Smooth muscle cell (in vitro differentiated cells): ENCODE data around the gene COL4A2. TPM values are rescaled to one million over a fixed set of nuclear protein-coding genes. Genes with fewer than 3 reads are reported as not detected.
"Not testable (repeated sequence)": the region's sequence is repeated elsewhere in the genome, so short reads cannot be mapped to it uniquely, and the experiment has no call there.

ENCODE experiments used
- DNase-seq: peaks from one replicate; lab custom pipeline; 2025; ENCODE audit not compliant: unreplicated experiment; lab: John Stamatoyannopoulos, UW
- H2AFZ ChIP-seq: fragments of 200-600 bp; sonication (generic); 2 replicates; pipeline ENCODE4 v1.6.0; 2016; ENCODE audit warnings: antibody characterized with exemption, low read depth, mild to moderate bottlenecking
- H3F3A ChIP-seq: fragments of 200-600 bp; sonication (generic); 2 replicates; pipeline ENCODE4 v1.6.0; 2017; ENCODE audit warnings: antibody characterized with exemption, low read depth
- H3K27ac ChIP-seq: fragments of 200-600 bp; sonication (generic); 2 replicates; pipeline ENCODE4 v1.5.1; 2016; ENCODE audit warnings: low read depth, mild to moderate bottlenecking
- H3K27me3 ChIP-seq: fragments of 200-600 bp; sonication (generic); 2 replicates; pipeline ENCODE4 v1.6.1; 2016; ENCODE audit warnings: low read depth, mild to moderate bottlenecking
- H3K36me3 ChIP-seq: fragments of 200-600 bp; sonication (generic); 2 replicates; pipeline ENCODE4 v1.5.1; 2016; ENCODE audit warnings: low read depth
- H3K4me1 ChIP-seq: fragments of 200-600 bp; sonication (generic); 2 replicates; pipeline ENCODE4 v1.5.1; 2016; ENCODE audit warnings: low read depth
- H3K4me2 ChIP-seq: fragments of 200-600 bp; sonication (generic); 2 replicates; pipeline ENCODE4 v1.6.0; 2016; ENCODE audit warnings: mild to moderate bottlenecking
- H3K4me3 ChIP-seq: fragments of 200-600 bp; sonication (generic); 2 replicates; pipeline ENCODE4 v1.5.1; 2016; ENCODE audit warnings: mild to moderate bottlenecking
- H3K79me2 ChIP-seq: fragments of 200-600 bp; sonication (generic); 2 replicates; pipeline ENCODE4 v1.6.0; 2016; ENCODE audit warnings: low read depth, mild to moderate bottlenecking
- H3K9ac ChIP-seq: fragments of 200-600 bp; sonication (generic); 2 replicates; pipeline ENCODE4 v1.6.0; 2016; ENCODE audit warnings: low read depth
- H3K9me3 ChIP-seq: fragments of 200-600 bp; sonication (generic); replicated peaks from 2 replicates; pipeline ENCODE4 v1.5.1; 2016; ENCODE audit warnings: low read depth
- H4K20me1 ChIP-seq: fragments of 200-600 bp; sonication (generic); 2 replicates; pipeline ENCODE4 v1.6.0; 2016; ENCODE audit warnings: low read depth
- CTCF ChIP-seq: fragments of 200-600 bp; sonication (generic); IDR thresholded peaks from 2 replicates; pipeline ENCODE4 v1.5.1; 2017; ENCODE audit warnings: borderline replicate concordance, mild to moderate bottlenecking, antibody characterized with exemption; ENCODE audit not compliant: insufficient read depth, poor library complexity, severe bottlenecking
- WGBS: methylation state at CpG from one replicate; pipeline ENCODE4 v1.1.7; 2016; ENCODE audit warnings: low lambda C conversion rate; 5-methylcytosine and 5-hydroxymethylcytosine counted together
- polyA plus RNA-seq: library from polyadenylated mRNA; unstranded; fragments of >200 nt; fragmentation: Nextera tagmentation; extraction: Ambion mirVana; gene quantifications from 2 replicates; pipeline ENCODE4 v1.2.1, GENCODE V29; 2016
- total RNA-seq: library from RNA; depleted of rRNA; stranded (reverse); fragments of >200 nt; gene quantifications from 2 replicates; pipeline ENCODE4 v1.2.3, GENCODE V29; 2014

Gene COL4A2
- total and polyA plus RNA-seq, 2 experiments from 2014 or later: 1,456 to 2,786 TPM

GRCh38 chr13:110310541-110311442 lies 3.7 kb downstream of the COL4A2 start:
- Histone ChIP-seq H3K9me3 (no peaks in the 10 kb centered on the region), H3K27me3 (no peaks in the 10 kb centered on the region), H3K4me3 (peak overlapping the region; percentile 93), H3K4me2 (peak overlapping the region; percentile 97), H4K20me1 (peaks cover 94% of the 10 kb centered on the region), H3K79me2 (peaks cover 96% of the 10 kb centered on the region), H3K9ac (peak overlapping the region; percentile 90), H3K27ac (peak overlapping the region; percentile 94), H3F3A (peaks cover 66% of the 10 kb centered on the region), H2AFZ (no peak overlapping the region), H3K4me1 (peaks cover 33% of the 10 kb centered on the region), H3K36me3 (no peaks in the 10 kb centered on the region)
- WGBS: 50% methylated on average over 14 of the region's 14 CpGs
- TF ChIP-seq CTCF: no peak
- DNase-seq: no peak

- H3K4me1 ChIP-seq: peaks cover 28% of the 10 kb centered on the region
- peaks cover 71% of the 10 kb centered on the region for H3F3A ChIP-seq
- H3K4me2 ChIP-seq: peak overlapping the region; percentile 97
- DNase-seq: no peak
- peak overlapping the region; percentile 94 for H3K27ac ChIP-seq
- H3K9ac ChIP-seq: peak overlapping the region; percentile 90
- WGBS: 38% methylated on average over 30 of the region's 30 CpGs
- H4K20me1 ChIP-seq: peaks cover 94% of the 10 kb centered on the region
- TF ChIP-seq CTCF: no peak
- no peaks in the 10 kb centered on the region for H3K36me3 ChIP-seq
- no peaks in the 10 kb centered on the region for H3K9me3 ChIP-seq
- H3K79me2 ChIP-seq: peaks cover 96% of the 10 kb centered on the region
- H2AFZ ChIP-seq: no peak overlapping the region
- peak overlapping the region; percentile 93 for H3K4me3 ChIP-seq
- no peaks in the 10 kb centered on the region for H3K27me3 ChIP-seq
Measured at GRCh38 chr13:110311443-110312338, 4.6 kb downstream of the COL4A2 start.

- TF ChIP-seq CTCF: no peak
- no peaks in the 10 kb centered on the region for H3K27me3 ChIP-seq
- peaks cover 96% of the 10 kb centered on the region for H3K79me2 ChIP-seq
- peaks cover 28% of the 10 kb centered on the region for H3K4me1 ChIP-seq
- H3K27ac ChIP-seq: peak overlapping the region; percentile 94
- H3K4me3 ChIP-seq: peak overlapping the region; percentile 93
- peaks cover 4% of the 10 kb centered on the region for H3K36me3 ChIP-seq
- no peak for DNase-seq
- 26% methylated on average over 4 of the region's 4 CpGs for WGBS
- peaks cover 95% of the 10 kb centered on the region for H4K20me1 ChIP-seq
- H3K4me2 ChIP-seq: peak overlapping the region; percentile 97
- H2AFZ ChIP-seq: no peak overlapping the region
- no peaks in the 10 kb centered on the region for H3K9me3 ChIP-seq
- peak overlapping the region; percentile 90 for H3K9ac ChIP-seq
- peaks cover 78% of the 10 kb centered on the region for H3F3A ChIP-seq
Measured at GRCh38 chr13:110312339-110313031, 5.4 kb downstream of the COL4A2 start.

GRCh38 chr13:110313261-110313660 lies 6.2 kb downstream of the COL4A2 start:
- not testable (repeated sequence) for H3K36me3 ChIP-seq, H3K27me3 ChIP-seq, DNase-seq, H3K4me3 ChIP-seq, H3K9me3 ChIP-seq, H2AFZ ChIP-seq
- peaks cover 81% of the 10 kb centered on the region for H3F3A ChIP-seq
- peak overlapping the region; percentile 77 for H3K9ac ChIP-seq
- H3K4me1 ChIP-seq: peaks cover 28% of the 10 kb centered on the region
- peak overlapping the region; percentile 97 for H3K4me2 ChIP-seq
- H3K79me2 ChIP-seq: peaks cover 96% of the 10 kb centered on the region
- WGBS: 50% methylated on average over 4 of the region's 29 CpGs
- peak overlapping the region; percentile 94 for H3K27ac ChIP-seq
- peaks cover 95% of the 10 kb centered on the region for H4K20me1 ChIP-seq

GRCh38 chr13:110313733-110314132 lies 6.6 kb downstream of the COL4A2 start:
- not testable (repeated sequence) for H2AFZ ChIP-seq, H3K4me3 ChIP-seq, DNase-seq, H3K9me3 ChIP-seq, H3K27me3 ChIP-seq, H3K36me3 ChIP-seq
- H3K9ac ChIP-seq: peak overlapping the region; percentile 19
- H3K27ac ChIP-seq: peak overlapping the region; percentile 71
- 36% methylated on average over 8 of the region's 16 CpGs for WGBS
- H3F3A ChIP-seq: peaks cover 81% of the 10 kb centered on the region
- peaks cover 95% of the 10 kb centered on the region for H4K20me1 ChIP-seq
- peak overlapping the region; percentile 70 for H3K4me2 ChIP-seq
- H3K79me2 ChIP-seq: peaks cover 96% of the 10 kb centered on the region
- peaks cover 28% of the 10 kb centered on the region for H3K4me1 ChIP-seq
